ENCODE data around the gene TPO.

Gene TPO

DNA sequence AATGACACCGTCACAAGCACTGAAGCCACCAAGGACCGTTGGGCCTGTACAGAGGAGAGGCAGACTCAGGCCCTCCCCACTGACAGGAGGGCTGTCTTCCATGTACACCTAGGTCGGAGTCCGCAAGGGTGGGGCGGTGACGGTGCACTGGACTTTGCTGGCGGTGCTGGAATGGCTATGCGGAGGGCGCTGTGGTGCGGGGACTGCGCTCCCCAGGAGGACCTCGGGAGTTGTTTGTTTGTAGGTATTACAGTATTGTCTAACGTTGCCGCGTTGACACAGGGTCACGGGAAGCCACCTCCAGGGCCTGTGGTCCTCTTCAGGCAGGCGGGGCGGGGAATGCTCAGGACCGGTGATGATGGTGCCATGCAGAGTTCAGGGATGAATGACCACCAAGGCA is 126.2 kb downstream of the TPO start:
- no peak for DNase-seq

DNA sequence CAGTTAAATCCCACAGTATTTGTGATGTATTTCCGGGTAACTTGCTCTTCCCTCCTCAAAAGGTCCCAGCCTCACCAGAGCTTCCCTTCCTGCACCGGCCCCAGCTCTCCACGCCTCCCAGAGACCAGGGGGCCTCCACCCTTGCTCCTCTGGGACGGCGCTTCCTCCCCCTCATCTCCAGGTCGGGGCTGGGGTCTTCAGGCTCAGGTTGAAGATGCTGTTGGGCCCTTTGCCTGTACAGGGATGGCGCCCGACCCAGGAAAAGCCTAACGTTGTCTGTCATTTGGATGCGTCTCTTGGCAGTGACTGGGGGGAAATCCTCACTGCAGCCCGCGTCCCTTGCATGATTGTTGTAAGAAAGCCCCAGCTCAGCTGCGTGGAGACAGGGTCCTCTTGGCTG is 126.7 kb downstream of the TPO start:
- DNase-seq, result no peak

DNA sequence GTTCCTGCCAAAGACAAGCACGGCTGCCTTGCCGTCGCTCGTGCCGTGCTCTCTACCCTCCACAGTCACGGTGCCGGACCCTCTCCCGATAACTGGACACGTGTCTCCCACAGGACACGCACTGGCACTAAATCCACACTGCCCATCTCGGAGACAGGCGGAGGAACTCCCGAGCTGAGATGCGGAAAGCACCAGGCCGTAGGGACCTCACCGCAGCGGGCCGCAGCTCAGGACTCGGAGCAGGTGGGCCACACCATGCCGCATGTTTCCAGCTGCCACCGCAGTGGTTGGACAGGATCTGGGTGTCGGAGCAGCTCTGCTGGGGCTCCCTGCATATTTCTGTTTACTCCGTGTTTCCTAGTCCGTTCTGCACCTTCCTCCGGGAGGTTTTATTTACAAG is 127.2 kb downstream of the TPO start:
- DNase-seq, result no peak

DNA sequence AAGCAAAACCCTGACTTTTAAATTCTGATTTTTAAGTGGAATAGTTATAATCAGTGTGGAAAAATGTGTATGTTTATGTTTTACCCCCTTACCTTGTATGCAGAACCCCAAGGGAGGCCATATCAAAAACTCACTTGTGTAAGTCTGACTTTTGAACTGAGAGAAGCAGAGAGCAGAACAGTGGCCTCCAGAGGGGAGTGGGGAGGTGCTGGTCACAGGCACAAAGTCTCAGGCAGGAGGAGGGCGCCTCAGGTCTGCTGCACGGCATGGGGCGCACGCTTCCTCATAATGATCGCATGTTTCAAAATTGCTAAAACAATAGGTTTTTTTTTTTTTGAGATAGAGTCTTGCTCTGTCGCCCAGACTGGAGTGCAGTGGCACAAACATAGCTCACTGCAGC is 127.8 kb downstream of the TPO start:
- DNase-seq, result no peak

DNA sequence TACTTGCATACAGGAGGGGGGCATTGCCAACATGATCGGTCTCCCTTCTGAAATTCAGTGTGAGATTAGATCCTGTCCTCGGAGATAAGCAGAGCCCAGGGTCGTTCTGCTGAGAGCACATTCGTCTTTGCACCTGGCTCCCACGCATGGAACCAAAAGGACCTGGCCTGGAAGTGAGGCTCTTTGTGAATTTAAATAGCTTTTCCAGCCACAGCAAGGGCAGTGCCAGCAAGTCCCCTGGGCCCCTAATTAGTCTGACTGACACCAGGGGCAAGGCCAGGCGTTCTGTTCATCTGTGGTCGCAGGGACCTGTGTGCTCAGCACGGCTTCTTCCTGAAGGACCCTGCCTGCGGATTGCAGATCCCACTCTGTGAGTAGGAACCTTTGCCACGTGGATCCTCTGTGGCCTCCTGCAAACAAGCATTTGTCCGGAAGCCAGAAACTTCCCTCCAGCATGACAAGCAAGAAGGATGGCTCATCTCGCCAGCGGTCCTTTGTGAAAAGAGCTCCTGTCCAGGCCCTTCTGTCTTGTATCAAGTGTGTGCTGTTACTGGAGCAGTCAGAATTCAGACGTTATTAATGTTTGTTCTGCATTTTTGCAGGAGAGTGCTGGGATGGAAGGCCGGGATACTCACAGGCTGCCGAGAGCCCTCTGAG is 128.7 kb downstream of the TPO start:
- no peak for DNase-seq

DNA sequence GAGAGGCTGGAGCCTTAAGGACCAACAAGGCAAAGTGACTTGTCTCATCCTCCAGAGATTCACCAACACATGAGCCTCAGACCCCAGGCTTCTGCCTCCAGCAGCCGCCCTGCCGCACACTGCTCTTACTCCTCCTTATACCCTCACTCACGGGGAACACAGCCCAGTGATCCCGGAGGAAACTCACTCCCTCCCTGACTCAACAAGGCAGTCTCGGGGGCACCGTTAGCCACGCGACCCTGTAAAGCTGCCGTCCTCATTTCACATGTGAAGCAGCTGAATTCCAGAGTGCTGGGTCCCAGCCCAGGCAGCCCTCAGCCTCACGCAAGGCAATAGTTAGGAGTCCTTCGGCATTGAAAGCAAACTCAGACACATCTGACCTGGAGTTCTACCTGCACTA is 129.7 kb downstream of the TPO start:
- no peak for DNase-seq

DNA sequence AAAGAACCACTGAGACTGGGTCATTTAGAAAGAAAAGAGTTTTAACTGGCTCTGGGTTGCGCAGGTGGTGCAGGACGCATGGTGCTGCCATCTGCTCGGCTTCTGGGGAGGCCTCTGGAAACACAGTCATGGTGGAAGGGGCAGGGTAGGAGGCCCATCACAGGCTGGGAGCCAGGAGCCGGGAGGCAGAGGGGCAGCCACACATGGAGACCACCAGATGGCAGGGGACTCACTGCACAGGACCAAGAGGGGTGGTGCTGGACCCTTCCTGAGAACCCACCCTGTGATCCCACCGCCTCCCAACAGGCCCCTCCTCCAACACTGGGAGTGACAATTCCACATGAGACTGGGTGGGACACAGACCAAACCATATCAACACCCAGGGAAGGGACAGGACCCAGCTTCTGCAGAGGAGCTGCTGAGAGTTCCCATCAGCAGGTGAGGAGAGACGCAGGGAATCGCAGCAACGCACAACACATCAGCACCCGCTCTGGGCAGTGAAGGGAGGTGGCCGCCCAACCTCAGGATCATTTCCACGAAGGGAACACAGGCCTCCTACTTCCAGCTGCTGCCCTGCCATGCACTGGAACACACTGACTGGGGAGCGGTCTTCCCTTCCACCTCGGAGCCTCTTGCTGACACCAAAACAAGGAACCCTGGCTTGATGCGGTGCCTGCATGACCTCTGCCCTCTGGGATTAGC is 130.7 kb downstream of the TPO start:
- DNase-seq, result no peak

DNA sequence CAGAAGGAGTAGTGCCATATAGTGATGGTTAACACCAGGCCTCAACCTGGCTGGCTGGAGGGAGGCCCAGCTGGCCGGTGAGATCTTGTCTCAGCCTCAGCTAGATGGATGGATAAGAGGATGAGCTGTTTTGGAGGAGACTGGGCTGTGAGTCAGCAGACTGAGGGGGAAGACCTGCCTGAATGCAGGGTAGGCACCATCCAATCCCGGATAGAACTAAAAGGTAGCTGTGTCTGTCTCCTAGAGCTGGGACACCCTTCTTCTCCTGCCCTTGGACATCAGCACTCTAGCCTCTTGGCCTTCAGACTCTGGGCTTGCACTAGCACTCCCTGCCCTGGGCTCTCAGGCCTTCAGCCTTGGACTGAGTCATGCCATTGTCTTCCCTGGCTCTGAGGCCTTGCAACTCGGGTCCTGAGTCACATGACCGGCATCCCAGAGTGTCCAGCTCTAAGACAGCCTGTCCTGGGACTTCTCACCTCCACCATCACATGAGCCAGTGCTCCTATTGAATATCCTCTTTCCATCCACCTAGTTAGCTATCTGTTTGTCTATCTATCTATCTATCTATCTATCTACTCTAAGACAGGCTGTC is 131.3 kb downstream of the TPO start:
- DNase-seq, result no peak

DNA sequence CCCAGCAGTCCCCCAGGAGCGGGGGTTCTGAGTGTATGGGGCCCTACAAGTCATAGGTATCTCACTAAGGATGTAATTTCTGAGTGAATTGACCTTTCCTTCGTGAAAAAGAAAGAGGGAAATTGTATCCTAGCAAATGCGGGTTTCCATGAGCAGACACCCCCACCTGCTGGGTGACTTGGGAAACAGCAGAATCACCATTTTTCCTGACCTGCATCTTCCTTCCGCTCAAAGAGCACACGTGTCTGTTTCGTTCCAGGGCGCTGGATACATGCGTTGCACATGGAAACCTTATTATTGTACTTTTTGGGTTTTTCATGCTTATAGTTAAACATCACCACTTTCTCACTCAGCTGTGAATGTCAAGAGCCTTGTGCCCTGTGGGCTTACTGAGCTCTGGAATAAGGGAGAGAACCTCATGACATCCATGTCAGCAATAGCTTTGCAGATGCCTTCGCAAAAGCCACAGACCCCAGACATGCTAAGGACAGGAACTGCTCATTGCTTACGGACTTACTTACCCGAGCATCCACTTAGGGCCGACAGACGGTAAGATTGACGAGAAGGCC is 132.8 kb downstream of the TPO start:
- peak; percentile 24 for DNase-seq

DNA sequence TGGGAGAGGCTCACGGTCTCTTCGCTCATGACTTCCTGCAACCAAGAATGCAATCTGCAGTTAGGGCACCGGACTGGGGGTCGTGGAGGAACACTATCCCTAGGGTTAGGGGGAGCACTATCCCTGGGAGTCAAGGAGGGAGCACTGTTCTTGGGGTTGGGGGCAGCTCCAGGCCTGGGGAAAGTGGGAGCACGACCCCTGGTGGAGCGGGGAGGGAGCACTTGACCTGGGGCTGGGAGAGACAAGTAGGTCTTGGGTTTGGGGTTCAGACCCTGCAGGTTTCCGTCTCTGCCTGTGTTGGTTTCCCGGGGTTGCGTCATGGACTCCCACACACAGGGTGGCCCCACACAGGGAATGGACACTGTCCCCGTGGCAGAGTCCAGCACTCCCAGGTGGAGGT is 133.6 kb downstream of the TPO start:
- DNase-seq, result no peak

DNA sequence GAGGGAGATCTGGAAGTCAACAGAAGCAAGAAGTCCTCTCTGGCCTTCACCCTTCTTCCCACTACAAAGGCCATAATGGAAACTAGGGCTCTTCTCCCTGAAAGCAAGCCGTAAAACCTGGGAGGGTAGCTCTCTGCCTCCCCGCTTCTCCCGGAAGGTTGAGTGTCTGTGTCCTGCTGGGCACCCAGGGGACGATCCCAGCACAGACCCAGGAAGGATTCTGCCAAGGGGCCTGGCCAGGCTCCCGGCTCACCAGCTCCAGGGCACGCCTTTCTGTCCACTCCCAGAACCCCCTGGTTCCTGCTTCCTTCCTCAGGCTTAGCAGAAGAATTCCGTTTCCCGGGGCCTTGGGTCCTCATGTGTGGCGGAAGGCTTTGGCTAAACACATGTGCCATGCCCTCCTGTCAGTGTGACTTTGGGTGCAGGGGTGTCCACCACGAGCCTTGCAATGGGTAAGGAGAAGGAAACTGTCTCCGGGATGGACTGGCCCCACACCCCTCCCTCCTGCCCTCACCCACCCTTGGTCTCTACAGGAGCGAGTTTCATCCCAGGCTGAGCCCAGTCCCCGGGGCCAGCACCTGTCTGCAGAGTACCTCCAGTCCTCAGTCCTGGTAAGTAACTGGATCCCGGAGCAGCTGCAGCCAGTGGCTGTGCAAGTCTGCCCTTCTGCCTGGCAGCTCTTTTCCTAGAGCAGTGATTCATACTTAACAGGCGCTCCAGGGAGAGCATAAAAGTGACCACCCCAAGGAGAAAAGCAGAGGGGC is 135.8 kb downstream of the TPO start:
- DNase-seq, result no peak

DNA sequence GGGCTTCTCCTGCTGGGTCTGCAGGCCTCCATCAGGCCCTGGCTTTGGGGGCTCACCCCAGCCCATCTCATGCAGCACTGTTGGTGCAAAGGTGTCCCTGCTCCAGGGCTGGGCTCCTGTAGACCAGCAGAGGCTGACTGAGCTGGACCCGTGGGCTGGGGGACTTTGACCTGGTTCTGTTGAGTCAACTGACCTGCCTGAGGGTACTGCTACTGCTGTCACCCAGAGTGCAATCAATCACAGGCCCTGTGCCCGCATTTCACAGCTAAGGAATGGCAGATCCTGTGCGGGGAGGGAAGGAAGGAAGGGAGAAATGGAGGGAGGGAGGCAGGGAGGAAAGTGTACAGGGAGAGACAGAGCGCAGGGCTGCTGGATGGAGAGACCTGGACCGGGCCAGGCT is 136.8 kb downstream of the TPO start:
- DNase-seq, result no peak

DNA sequence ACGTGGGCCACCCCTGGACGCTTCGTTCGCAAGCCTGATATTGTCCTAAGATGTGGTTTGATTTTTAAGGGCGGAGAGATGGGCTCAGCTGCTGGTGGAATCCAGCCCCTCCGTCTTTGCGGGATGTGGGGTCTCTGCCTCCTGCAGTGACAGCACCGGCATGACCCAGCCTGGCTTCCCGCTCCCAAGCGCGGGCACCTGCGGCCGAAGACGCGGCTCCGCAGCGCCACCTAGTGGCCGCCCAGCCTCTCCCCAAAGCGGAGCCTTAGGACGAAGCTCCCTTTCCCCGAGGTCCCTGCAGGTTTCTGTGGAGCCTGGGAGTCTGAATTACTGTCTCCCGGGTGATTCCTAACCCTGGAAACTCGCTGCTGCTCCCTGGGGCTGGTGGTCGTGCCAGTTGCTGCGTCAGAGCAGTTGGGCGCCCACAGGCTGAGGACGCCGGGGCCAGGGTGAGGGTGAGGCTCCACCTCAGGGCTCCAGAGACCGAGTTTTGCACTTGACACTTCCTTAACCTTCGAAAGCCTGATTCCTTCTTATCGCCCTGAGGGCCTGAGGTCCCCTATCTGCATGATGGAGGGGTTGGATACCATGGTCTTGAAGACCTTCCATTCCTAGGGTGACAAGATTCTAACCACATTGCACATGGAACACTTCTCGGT is 137.5 kb downstream of the TPO start:
- peak; percentile 58 for DNase-seq

DNA sequence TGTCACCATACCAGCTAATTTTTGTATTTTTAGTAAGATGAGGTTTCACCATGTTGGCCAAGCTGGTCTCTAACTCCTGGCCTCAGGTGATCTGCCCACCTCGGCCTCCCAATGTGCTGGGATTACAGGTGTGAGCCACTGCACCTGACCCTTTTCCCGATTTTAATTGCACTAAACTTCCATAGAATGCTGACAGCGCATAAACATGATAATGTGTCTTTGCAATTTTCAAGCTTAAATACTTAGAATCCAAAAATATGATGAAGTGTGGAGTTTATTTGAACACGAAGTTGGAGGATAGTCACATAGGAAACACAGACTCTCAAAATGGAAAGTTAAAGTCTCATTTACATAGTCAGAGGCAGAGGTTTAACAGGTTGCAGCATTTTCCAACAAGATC is 138.6 kb downstream of the TPO start:
- no peak for DNase-seq

DNA sequence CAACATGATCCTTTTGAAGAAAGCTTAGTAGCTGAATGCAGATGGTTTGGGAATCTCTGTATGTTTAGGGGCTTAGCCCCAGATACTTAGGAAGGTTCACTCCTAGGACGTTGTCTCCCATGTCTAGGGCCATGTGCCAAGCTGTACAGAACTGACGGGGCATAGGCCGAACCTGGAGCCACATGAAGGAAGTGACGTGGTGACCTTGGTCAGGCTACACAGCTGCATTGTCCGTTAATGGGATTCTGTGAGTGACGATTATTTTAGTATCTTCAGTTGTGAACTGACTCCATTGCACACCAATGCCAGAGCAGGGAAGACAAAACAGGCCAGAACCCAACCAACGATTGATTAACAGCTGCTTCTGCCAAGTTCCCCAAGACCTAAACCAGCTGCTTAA is 139.3 kb downstream of the TPO start:
- DNase-seq, result no peak

DNA sequence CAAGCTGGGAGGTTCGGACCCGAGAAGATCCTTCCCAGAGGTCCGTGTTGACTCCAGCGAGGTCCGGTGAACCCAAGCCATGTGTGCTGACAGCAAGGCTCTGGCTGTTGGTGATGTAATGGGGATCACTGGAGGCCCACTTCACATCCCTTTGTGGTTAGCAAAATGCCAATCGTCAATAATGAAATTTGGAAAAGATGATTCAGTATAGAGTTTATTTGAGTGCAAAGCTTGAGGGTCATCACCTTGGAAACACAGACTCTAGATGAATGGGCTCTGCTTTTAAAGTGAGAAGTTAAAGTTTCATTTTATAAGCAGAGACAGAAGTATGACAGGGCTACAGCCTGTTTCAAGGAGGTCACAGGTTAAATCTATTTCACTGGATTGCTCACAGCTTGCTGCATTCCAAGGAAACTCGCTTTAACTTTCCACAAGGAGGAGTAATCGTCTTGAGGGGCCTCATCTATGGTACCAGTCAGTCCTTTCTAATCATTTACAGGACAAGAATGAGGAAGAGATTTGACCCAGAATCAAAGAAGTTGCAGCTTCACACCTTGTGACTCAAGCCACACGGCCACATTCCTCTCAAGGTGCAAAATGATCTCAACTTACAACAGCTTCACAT is 140.5 kb downstream of the TPO start:
- DNase-seq, result no peak

DNA sequence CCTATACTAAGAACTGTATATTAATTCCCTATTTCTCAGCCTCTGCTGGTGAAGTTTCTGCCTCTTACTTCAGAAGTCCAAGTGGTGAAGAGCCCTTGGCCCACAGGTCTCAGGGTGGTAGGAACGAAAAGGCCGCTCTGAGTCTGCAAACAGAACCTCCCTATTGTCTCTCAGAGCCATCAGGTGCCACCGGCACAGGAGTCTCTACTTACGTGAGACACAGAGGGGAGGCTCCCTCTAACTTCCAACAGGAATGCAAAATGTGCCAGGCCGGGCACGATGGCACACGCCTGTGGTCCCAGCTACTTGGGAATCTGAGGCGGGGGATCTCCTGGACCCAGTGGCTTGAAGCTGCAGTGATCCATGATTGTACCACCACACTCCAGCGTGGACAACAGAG is 143.0 kb downstream of the TPO start:
- DNase-seq, result no peak

DNA sequence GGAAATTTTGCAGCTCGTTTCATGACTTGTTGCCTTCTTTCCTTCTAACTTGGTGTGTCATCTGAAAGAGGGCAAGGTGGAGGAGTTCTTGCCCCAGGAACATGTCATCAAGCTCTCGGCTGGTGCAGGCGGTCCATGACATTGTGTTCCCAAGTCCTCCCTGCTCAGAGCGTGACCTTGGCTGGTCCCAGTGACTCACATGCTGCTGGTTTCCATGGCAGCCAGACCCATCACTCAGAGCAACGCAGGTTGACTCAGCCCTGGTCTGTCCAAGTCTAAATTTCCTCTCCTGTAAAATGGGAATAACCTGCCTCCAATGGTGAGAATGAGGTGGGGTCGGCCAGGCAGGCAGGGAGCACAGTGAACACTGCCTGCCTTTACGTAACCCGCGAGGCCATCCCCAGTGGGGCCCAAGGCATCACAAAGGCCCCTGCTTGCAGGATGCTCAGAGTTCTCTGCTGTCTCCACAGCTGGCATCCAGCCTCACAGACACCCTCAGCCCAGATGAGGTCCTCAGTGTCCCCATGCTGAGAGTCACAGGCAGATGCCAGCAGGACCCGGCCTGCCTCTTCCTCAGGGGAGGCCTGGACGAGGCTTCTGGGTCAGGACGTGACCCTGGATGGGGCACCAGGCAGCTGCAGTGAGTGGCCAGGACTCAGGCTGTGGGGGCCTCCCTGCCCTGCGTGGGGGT is 143.7 kb downstream of the TPO start:
- no peak for DNase-seq

DNA sequence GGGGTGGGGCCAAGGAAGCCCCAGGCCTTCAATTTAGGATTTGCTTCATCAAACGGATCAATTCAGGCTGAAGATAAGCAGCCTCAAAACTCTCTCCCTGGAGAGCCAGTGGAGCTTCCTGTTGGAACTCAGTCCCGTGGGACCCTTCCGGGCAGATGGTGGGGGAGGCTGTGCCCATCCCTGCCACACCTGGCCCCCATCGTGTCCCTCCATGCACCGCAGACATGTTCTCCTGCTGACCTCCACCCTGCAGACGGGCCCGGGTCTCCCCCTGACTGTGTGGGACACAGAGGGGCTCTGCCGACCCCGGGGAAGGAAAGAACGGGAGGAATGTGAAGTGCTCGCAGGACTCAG is 144.2 kb downstream of the TPO start:
- no peak for DNase-seq

DNA sequence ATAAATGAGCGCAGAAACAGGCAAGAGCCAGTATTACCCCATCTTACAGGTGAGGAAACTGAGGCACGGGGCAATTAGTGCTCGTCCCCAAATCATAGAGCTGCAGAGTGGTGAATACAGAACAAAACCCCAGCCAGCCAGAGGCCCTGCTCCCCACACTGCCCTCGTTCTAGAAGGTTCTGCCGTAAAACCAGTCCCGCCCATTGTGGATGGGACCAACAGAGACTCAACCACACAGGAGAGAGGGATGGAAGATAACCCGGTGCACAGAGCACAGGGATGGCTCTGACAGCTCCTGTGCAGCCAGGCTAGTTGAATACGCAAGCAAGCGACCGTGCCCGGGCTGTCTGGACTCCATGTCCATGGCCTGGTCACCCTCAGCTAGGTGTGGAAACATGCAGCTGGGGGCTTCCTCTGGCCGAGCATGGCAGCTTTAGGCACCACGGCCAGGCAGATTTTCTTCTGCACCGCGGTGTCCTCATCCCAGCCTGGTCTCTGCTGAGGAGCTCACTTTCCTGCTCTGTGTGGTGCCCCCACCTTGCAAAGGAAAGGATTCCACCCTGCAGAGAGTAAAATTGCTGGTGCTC is 146.4 kb downstream of the TPO start:
- no peak for DNase-seq

DNA sequence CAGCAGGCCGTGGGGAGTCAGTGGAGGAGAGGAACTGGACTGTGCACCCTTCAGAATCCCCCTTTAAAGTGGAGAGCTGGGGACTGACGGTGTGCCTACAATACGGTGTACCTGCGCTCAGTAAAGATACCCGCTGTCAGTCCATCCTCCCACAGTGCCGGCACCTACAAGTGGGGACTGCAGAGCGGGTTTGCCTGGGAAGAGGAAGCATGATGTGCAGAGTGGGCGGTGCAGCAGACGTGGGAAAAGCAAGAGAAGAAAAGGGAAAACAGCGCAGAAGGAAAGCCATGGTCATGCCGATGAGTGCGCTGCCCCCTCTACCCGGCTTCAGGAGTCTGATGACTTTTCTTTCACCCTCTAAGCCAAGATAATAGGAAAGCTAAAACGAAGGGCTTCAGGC is 148.0 kb downstream of the TPO start:
- no peak for DNase-seq
